Stimulated activated CD4-positive, alpha-beta T cell treated with anti-CD3 and anti-CD28 coated beads, Interleukin-12 subunit alpha, Interleukin-12 subunit beta, amount 100 ng/mL, for 4 hours (primary cell): ENCODE results near the gene NDRG2.
"Not testable (repeated sequence)": the region's sequence is repeated elsewhere in the genome, so short reads cannot be mapped to it uniquely, and the experiment has no call there.

Experiments
- DNase-seq: peaks from one replicate; pipeline ENCODE4 v3.0.0-alpha.2; 2020

NDRG2 gene

GRCh38 chr14:21003788-21004346 lies 21.0 kb downstream of the NDRG2 start:
- no peak for DNase-seq

GRCh38 chr14:21001218-21001617 lies 23.6 kb downstream of the NDRG2 start:
- no peak for DNase-seq

GRCh38 chr14:20999591-20999990 lies 25.3 kb downstream of the NDRG2 start:
- DNase-seq = no peak

- no peak for DNase-seq
These were observed 26.0 kb downstream of the NDRG2 start, which contains the start of gene SLC39A2 for GRCh38 chr14:20998674-20999366. TSS of gene SLC39A2 (plus strand) at chr14:20999293. CDS start at chr14:20999447, 154 bp downstream.

GRCh38 chr14:20998139-20998538 lies 26.7 kb downstream of the NDRG2 start:
- DNase-seq = no peak

GRCh38 chr14:20997564-20997963 lies 27.3 kb downstream of the NDRG2 start:
- no peak for DNase-seq

GRCh38 chr14:20997115-20997514 lies 27.7 kb downstream of the NDRG2 start:
- DNase-seq = no peak

GRCh38 chr14:20996521-20996920 lies 28.3 kb downstream of the NDRG2 start:
- DNase-seq = no peak

GRCh38 chr14:20989787-20990600 lies 34.9 kb downstream of the NDRG2 start, which contains the start of gene METTL17:
TSS of gene METTL17 (plus strand) at chr14:20989980. CDS start at chr14:20990003, 23 bp downstream.
- DNase-seq = peak; percentile 78

- DNase-seq = no peak
These were observed 35.4 kb downstream of the NDRG2 start for GRCh38 chr14:20989471-20989786.

- DNase-seq = no peak
These were observed 36.0 kb downstream of the NDRG2 start for GRCh38 chr14:20988717-20989470.

- DNase-seq = no peak
These were observed 38.0 kb downstream of the NDRG2 start for GRCh38 chr14:20986811-20987210.

- not testable (repeated sequence) for DNase-seq
These were observed 39.2 kb downstream of the NDRG2 start for GRCh38 chr14:20985650-20986049.

GRCh38 chr14:20982646-20983369 lies 42.1 kb downstream of the NDRG2 start:
- DNase-seq = no peak

- no peak for DNase-seq
These were observed 44.0 kb downstream of the NDRG2 start for GRCh38 chr14:20980906-20981305.

- no peak for DNase-seq
These were observed 46.2 kb downstream of the NDRG2 start for GRCh38 chr14:20978687-20979086.

GRCh38 chr14:20976291-20976690 lies 48.6 kb downstream of the NDRG2 start:
- DNase-seq = no peak

GRCh38 chr14:20973501-20973900 lies 51.4 kb downstream of the NDRG2 start:
- DNase-seq = no peak

GRCh38 chr14:20971705-20972021 lies 53.2 kb downstream of the NDRG2 start:
- no peak for DNase-seq

GRCh38 chr14:20970983-20971704 lies 53.7 kb downstream of the NDRG2 start:
- DNase-seq = peak; percentile 76

GRCh38 chr14:20970647-20970982 lies 54.2 kb downstream of the NDRG2 start:
- DNase-seq = no peak

- no peak for DNase-seq
These were observed 55.5 kb downstream of the NDRG2 start for GRCh38 chr14:20969336-20969735.
